Hematopoietic multipotent progenitor cell treated with erythropoietin and hydrocortisone succinate and interleukin-3 and kit ligand, for 15 days (in vitro differentiated cells): ENCODE results near the gene DUSP28.
A peak's percentile ranks its signal among the peaks of the same experiment; 100 is the strongest.
"Not testable (repeated sequence)": the region's sequence is repeated elsewhere in the genome, so short reads cannot be mapped to it uniquely, and the experiment has no call there.

ENCODE experiments used
- DNase-seq: peaks from one replicate; pipeline ENCODE4 v3.0.0-alpha.2; 2015; ENCODE audit warnings: low spot score

Gene DUSP28

DNA sequence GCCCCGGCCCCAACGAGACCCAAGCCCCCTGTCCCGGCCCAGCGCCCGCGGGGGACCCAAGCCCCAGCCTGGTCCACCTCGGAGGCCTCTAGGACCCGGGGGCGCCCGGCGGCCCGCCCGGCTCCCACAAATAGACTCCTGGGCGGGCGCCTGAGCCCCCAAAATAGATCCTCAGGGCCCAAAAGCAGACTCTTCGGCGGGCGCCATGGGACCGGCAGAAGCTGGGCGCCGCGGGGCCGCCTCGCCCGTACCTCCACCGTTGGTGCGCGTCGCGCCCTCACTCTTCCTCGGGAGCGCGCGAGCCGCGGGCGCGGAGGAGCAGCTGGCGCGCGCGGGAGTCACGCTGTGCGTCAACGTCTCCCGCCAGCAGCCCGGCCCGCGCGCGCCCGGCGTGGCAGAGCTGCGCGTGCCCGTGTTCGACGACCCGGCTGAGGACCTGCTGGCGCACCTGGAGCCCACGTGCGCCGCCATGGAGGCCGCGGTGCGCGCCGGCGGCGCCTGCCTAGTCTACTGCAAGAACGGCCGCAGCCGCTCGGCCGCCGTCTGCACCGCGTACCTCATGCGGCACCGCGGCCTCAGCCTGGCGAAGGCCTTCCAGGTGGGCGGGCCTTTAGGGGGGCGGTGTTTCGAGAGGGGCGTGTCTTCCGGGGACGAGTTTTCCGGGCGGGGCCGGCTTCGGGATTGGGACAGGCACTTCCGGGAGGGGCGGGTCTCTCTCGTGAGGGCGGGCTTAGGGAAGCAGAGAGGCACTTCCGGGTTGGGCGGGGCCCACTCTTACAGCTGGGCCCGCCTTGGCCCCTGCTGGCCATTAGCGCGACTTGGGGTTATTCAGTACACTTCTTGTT, 545 bp downstream of the DUSP28 start:
- peak; percentile 99 for DNase-seq

GRCh38 chr2:240561325-240561971, 1.3 kb downstream of the DUSP28 start:
- peak; percentile 50 for DNase-seq

DNA sequence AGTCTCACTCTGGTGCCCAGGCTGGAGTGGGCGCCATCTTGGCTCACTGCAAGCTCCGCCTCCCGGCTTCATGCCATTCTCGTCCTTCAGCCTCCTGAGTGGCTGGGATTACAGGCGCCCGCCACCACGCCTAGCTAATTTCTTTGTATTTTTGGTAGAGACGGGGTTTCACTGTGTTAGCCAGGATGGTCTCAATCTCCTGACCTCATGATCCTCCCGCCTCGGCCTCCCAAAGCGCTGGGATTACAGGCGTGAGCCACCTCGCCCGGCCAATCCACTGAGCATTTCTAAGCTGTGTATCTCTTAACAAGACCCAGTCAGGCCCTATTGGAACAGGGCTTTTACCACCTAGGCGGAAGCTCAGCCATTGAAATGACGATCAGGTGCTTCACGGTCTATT, 3.1 kb downstream of the DUSP28 start:
- not testable (repeated sequence) for DNase-seq

GRCh38 chr2:240563951-240564560, 3.9 kb downstream of the DUSP28 start:
- DNase-seq: no peak

DNA sequence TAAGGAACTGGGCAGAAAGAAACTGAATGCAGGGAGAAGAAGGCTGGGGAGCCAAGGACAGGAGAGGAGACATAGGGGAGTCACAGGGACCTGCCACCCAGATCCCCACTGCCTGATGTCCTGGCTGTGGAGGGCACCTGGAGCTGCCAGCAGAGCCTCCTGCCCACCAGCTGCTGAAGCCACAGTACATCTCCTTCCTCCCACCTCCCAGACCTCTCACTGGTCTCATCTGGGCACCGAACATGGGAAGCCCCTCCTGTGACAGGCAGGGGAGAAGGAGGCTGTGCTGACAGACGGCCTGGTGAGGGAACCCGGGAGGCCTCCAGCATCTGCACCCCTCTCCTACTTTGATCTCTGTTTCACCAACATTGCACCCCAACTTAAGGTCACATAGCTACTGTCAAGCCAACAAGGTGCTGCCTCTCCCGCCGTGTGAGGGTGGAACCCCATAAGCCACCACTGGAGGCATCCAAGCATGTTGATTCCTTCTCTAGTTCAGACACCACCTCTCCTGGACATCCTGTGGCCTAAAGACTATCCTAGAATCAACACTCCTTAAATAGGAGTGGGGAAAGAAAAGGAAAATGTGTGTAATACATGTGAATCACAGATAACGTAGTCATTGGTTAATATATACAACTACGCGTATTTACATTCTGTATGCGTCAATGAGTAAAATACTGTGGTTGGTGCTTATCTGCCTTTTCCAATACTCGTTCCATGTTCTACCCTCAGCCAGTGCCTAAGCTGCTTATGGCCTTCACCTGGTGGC, 4.6 kb downstream of the DUSP28 start:
- DNase-seq: peak; percentile 81

GRCh38 chr2:240565333-240566202, 5.4 kb downstream of the DUSP28 start:
- peak; percentile 97 for DNase-seq

- peak; percentile 95 for DNase-seq
Observed at GRCh38 chr2:240566203-240567136, 6.3 kb downstream of the DUSP28 start.

GRCh38 chr2:240567137-240567871, 7.1 kb downstream of the DUSP28 start:
- peak; percentile 43 for DNase-seq

- DNase-seq: peak; percentile 69
Observed at GRCh38 chr2:240567872-240568677, 7.9 kb downstream of the DUSP28 start, which contains the start of gene RNPEPL1. Gene RNPEPL1, plus strand, starts transcription at chr2:240568484. Its CDS starts 103 bp downstream, at chr2:240568587.

- peak; percentile 79 for DNase-seq
Observed at GRCh38 chr2:240568678-240569522, 8.7 kb downstream of the DUSP28 start.

- no peak for DNase-seq
Observed at GRCh38 chr2:240569523-240569997, 9.4 kb downstream of the DUSP28 start.

DNA sequence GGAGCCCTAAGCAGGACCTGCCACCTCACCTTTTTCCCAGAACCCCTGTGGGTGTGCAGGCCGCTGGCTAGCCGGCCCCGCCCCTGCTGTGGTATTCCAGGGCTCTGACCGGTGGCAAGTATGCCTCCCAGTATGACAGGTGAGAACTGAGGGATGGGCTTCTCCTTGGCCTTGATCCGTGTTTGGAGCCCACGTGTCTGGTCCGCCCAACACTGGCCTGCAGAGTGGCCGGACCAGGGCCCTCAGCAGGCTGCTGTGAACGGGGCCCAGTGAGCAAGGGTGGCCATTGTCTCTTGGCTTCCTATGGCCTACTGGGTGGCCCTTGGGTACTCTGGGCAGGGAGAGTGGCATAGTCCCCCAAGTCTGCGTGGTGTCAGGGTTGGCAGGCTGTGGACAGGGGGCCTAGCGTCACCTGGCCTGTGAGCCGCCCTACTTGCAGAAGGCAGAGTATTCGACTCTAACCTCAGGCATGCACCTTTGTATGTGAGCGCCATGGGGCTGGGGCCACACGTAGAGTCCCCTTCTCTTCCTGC, 9.9 kb downstream of the DUSP28 start:
- DNase-seq: no peak

GRCh38 chr2:240570531-240571313, 10.6 kb downstream of the DUSP28 start:
- no peak for DNase-seq

- no peak for DNase-seq
Observed at GRCh38 chr2:240571314-240571973, 11.3 kb downstream of the DUSP28 start.

- no peak for DNase-seq
Observed at GRCh38 chr2:240572141-240573031, 12.2 kb downstream of the DUSP28 start.
